Measurements from ENCODE around the gene C16orf92. TPM values are rescaled to one million over a fixed set of nuclear protein-coding genes. Genes with fewer than 3 reads are reported as not detected.

The C16orf92 gene
- total and polyA plus RNA-seq, 2 experiments from 2014 or later: 0.34 TPM; not detected in 1

- 0 out of 2 replicates have a peak, but pooled peaks cover 6% of the 10 kb centered on the region for H3K27me3 ChIP-seq (ENCODE audit: insufficient read depth)
- H3K9me2 ChIP-seq (ENCODE audit: insufficient read depth): no peaks in the 10 kb centered on the region
- H3K4me3 ChIP-seq: no peak overlapping the region
- peaks cover 14% of the 10 kb centered on the region for H3K4me1 Mint-ChIP-seq
- no peaks in the 10 kb centered on the region for H3K36me3 Mint-ChIP-seq (ENCODE audit: low read depth)
- H3K27ac Mint-ChIP-seq: no peak overlapping the region
- H3K27ac ChIP-seq (ENCODE audit: low read depth): no peak overlapping the region
- no peaks in the 10 kb centered on the region for H3K36me3 ChIP-seq (ENCODE audit: insufficient read depth)
- H4K20me1 ChIP-seq (replicated peaks; ENCODE audit: insufficient read depth): no peaks in the 10 kb centered on the region
- peak overlapping the region; percentile 26; the same call in 1 of the 2 replicates for H3K4me2 ChIP-seq
- peaks cover 6% of the 10 kb centered on the region; the same call in 1 of the 2 replicates for H3K4me1 ChIP-seq (ENCODE audit: insufficient read depth)
- H3K27me3 Mint-ChIP-seq (ENCODE audit: insufficient read depth, low read depth, poor library complexity): peaks cover 21% of the 10 kb centered on the region
- peaks cover 8% of the 10 kb centered on the region for H3F3A ChIP-seq (replicated peaks; ENCODE audit: low read depth)
- no peak overlapping the region; the same call in 1 of the 2 replicates for H2AFZ ChIP-seq
- H3K4me3 Mint-ChIP-seq: peak overlapping the region; percentile 61; the same call in 2 of the 3 replicates
- no peaks in the 10 kb centered on the region for H3K79me2 ChIP-seq (replicated peaks; ENCODE audit: insufficient read depth)
- H3K9me3 Mint-ChIP-seq: no peaks in the 10 kb centered on the region
- DNase-seq (ENCODE audit: low spot score) (peak; percentile 88), ATAC-seq (peak; percentile 94)
- TF ChIP-seq, protein P1, sequence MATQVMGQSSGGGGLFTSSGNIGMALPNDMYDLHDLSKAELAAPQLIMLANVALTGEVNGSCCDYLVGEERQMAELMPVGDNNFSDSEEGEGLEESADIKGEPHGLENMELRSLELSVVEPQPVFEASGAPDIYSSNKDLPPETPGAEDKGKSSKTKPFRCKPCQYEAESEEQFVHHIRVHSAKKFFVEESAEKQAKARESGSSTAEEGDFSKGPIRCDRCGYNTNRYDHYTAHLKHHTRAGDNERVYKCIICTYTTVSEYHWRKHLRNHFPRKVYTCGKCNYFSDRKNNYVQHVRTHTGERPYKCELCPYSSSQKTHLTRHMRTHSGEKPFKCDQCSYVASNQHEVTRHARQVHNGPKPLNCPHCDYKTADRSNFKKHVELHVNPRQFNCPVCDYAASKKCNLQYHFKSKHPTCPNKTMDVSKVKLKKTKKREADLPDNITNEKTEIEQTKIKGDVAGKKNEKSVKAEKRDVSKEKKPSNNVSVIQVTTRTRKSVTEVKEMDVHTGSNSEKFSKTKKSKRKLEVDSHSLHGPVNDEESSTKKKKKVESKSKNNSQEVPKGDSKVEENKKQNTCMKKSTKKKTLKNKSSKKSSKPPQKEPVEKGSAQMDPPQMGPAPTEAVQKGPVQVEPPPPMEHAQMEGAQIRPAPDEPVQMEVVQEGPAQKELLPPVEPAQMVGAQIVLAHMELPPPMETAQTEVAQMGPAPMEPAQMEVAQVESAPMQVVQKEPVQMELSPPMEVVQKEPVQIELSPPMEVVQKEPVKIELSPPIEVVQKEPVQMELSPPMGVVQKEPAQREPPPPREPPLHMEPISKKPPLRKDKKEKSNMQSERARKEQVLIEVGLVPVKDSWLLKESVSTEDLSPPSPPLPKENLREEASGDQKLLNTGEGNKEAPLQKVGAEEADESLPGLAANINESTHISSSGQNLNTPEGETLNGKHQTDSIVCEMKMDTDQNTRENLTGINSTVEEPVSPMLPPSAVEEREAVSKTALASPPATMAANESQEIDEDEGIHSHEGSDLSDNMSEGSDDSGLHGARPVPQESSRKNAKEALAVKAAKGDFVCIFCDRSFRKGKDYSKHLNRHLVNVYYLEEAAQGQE (IDR thresholded peaks at IDR 0.05; ENCODE audit: unreplicated experiment): no peak
- TF ChIP-seq CTCF (conservative IDR thresholded peaks at IDR 0.05; ENCODE audit: low read depth in 2 of 2) (peak; percentile 68 to 88), STAT1 (IDR thresholded peaks at IDR 0.05; ENCODE audit: unreplicated experiment) (no peak), ETS1 (IDR thresholded peaks at IDR 0.05) (no peak; the same call in 1 of the 2 replicates)
These were observed 32.1 kb downstream of the C16orf92 start for GRCh38 chr16:30054959-30055553.

DNA sequence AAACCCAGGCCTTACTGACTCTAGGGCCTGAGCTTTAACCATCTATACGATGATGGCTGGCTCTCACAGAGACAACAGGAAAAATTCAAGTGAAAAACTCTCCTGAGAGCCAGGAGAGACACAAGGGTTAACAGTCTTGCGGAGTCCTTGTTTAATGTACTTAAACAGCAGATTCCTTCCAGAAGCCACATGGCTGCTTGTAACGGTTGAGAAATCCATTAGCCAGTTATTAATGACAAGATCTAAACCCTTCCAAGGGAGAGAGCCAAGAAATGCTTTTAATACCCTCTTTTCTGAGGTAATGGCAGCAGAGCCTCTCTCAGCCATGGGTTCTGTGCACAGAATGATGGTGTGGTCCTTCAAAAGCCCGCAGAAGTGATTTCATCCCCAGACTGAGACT, 37.3 kb downstream of the C16orf92 start:
- TF ChIP-seq STAT1 (IDR thresholded peaks at IDR 0.05; ENCODE audit: unreplicated experiment): no peak
- TF ChIP-seq CTCF (conservative IDR thresholded peaks at IDR 0.05; ENCODE audit: low read depth in 2 of 2): no peak
- no peak for TF ChIP-seq POLR2AphosphoS5 (IDR thresholded peaks at IDR 0.05; ENCODE audit: low read depth)
- no peak for TF ChIP-seq ZNF114 (CRISPR knock-in tag; IDR thresholded peaks at IDR 0.05)
- no peak for DNase-seq (ENCODE audit: low spot score)
- Histone ChIP-seq H3K4me3 (no peak overlapping the region), H3K9me2 (ENCODE audit: insufficient read depth) (no peaks in the 10 kb centered on the region), H3K36me3 (ENCODE audit: insufficient read depth) (no peaks in the 10 kb centered on the region), H4K20me1 (replicated peaks; ENCODE audit: insufficient read depth) (no peaks in the 10 kb centered on the region), H3F3A (replicated peaks; ENCODE audit: low read depth) (peaks cover 17% of the 10 kb centered on the region), H3K4me1 (ENCODE audit: insufficient read depth) (peaks cover 7% of the 10 kb centered on the region; the same call in 1 of the 2 replicates), H3K27ac (ENCODE audit: low read depth) (no peak overlapping the region), H2AFZ (no peak overlapping the region), H3K27me3 (ENCODE audit: insufficient read depth) (no peaks in the 10 kb centered on the region), H3K79me2 (replicated peaks; ENCODE audit: insufficient read depth) (no peaks in the 10 kb centered on the region), H3K4me2 (no peak overlapping the region)
- H3K4me1 Mint-ChIP-seq: peaks cover 13% of the 10 kb centered on the region; the same call in 2 of the 3 replicates
- H3K36me3 Mint-ChIP-seq (ENCODE audit: low read depth): no peaks in the 10 kb centered on the region
- no peaks in the 10 kb centered on the region; the same call in 2 of the 3 replicates for H3K9me3 Mint-ChIP-seq
- H3K27ac Mint-ChIP-seq: no peak overlapping the region
- ATAC-seq: no peak
- H3K27me3 Mint-ChIP-seq (ENCODE audit: insufficient read depth, low read depth, poor library complexity): peaks cover 14% of the 10 kb centered on the region
- no peak overlapping the region for H3K4me3 Mint-ChIP-seq
